NT2/D1 (cell line): ENCODE measurements around the gene PGBD1.

ENCODE experiments used
- YY1 ChIP-seq: IDR thresholded peaks from 2 replicates; pipeline ENCODE4 v1.6.1; 2011; ENCODE audit not compliant: insufficient read length, insufficient read depth
- ZNF274 ChIP-seq: IDR thresholded peaks from 2 replicates; pipeline ENCODE4 v1.6.1; 2011; ENCODE audit warnings: mild to moderate bottlenecking, low read depth, low read length

DNA sequence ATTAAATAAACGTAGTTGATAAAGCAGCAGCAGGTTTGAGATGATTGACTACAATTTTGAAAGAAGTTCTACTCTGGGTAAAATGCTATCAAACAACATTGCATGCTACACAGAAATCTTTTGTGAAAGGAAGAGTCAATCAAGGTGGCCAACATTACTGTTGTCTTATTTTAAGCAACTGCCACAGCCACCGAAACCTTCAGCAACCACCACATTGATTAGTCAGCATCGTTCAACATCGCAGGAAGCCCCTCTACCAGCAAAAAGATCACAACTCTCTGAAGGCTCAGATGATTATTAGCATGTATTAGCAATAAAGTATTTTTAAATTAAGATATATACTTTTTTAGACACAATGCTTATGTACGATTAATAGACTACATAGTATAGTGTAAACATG is 14.0 kb downstream of the PGBD1 start:
- TF ChIP-seq YY1 = no peak
- TF ChIP-seq ZNF274 = no peak
